ENCODE measurements around the gene PRKCH.

Gene PRKCH

DNA sequence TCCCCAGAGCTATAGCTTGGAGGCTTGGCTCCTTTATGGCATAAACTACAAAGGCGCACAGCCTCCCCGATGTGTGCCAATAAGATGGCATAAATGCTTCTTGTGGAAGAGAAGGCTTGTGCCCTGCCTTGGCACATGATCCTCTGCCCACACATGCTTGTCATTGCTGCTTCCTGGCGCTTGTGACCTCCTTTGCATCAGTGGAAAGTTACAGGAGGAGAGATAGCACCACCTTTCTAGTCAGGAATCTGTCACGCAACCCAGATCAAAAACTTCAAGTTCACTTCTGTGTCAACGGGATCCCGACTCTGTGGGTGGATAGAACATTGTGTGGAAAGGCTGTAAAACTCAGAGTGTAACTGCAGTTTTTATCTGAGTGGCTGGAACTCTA is 190.2 kb downstream of the PRKCH start:
- TF ChIP-seq, protein P1, sequence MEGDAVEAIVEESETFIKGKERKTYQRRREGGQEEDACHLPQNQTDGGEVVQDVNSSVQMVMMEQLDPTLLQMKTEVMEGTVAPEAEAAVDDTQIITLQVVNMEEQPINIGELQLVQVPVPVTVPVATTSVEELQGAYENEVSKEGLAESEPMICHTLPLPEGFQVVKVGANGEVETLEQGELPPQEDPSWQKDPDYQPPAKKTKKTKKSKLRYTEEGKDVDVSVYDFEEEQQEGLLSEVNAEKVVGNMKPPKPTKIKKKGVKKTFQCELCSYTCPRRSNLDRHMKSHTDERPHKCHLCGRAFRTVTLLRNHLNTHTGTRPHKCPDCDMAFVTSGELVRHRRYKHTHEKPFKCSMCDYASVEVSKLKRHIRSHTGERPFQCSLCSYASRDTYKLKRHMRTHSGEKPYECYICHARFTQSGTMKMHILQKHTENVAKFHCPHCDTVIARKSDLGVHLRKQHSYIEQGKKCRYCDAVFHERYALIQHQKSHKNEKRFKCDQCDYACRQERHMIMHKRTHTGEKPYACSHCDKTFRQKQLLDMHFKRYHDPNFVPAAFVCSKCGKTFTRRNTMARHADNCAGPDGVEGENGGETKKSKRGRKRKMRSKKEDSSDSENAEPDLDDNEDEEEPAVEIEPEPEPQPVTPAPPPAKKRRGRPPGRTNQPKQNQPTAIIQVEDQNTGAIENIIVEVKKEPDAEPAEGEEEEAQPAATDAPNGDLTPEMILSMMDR (conservative IDR thresholded peaks at IDR 0.05; ENCODE audit: low read length) = no peak
- no peak for TF ChIP-seq EZH2phosphoT487 (IDR thresholded peaks at IDR 0.05; ENCODE audit: borderline replicate concordance)
- H3K9ac ChIP-seq (ENCODE audit: low read depth, low read length, poor library complexity, severe bottlenecking) = no peak overlapping the region
- H3K4me1 ChIP-seq (ENCODE audit: insufficient read depth, low read length, poor library complexity, severe bottlenecking) = no peaks in the 10 kb centered on the region
- no peaks in the 10 kb centered on the region for H4K20me1 ChIP-seq (ENCODE audit: insufficient read depth, low read length, poor library complexity, severe bottlenecking)
- H3K4me3 ChIP-seq (ENCODE audit: low read length, poor library complexity, severe bottlenecking) = no peak overlapping the region
- H3K9me3 ChIP-seq (ENCODE audit: insufficient read depth, low read depth, low read length) = no peaks in the 10 kb centered on the region
- peaks cover 60% of the 10 kb centered on the region; the same call in 1 of the 2 replicates for H3K36me3 ChIP-seq (ENCODE audit: insufficient read depth, low read length)
- H3K4me2 ChIP-seq (ENCODE audit: low read depth, low read length, poor library complexity, severe bottlenecking) = no peak overlapping the region
- H2AFZ ChIP-seq (ENCODE audit: low read length) = no peak overlapping the region
- no peaks in the 10 kb centered on the region for H3K27me3 ChIP-seq (ENCODE audit: insufficient read depth, low read length, poor library complexity, severe bottlenecking)
- no peaks in the 10 kb centered on the region for H3K9me2 ChIP-seq (replicated peaks; ENCODE audit: low read depth, low read length)
- H3F3A ChIP-seq (ENCODE audit: low read depth) = no peaks in the 10 kb centered on the region
- H3K79me2 ChIP-seq (ENCODE audit: insufficient read depth, low read length) = no peaks in the 10 kb centered on the region

DNA sequence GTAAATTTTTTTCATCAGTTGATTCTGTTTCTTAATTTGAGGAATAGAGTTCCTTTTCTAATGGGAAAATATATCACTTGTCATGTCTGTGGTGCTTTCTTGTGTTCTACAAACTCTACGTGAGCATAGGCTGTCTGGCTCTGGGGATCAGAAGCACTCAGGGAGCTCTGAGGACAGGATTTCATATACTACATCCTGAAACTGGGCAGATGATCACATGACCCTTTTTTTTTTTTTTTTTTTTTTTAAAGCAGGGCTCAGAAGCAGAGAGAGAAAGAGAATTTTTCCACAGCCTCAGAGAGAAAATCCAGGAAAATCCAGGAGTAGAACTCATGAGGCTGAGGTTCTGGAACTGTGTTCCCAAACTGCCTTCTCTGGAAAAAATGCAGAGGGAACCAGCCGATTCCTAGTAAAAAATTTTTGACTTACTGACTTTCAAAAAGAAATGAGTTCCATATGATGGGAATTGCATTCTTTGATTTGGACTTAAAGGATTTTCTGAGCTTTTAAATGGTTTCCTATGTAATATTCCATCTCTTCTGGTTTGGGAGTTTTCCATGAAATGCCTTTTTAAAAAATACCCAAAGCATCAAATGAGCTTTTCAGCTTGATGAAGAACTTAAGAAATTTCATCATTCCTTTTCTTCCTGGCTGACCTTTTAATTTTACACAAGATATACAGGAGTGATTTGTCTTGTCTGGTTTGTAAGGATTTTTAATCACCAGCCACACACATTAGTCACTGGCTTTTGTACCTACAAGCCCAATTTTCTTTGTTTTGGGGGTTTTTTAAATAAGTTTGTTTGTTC is 190.9 kb downstream of the PRKCH start:
- H3K9me3 ChIP-seq (ENCODE audit: insufficient read depth, low read depth, low read length) = no peaks in the 10 kb centered on the region
- H3K79me2 ChIP-seq (ENCODE audit: insufficient read depth, low read length) = peaks cover 6% of the 10 kb centered on the region; the same call in 1 of the 2 replicates
- H3K4me1 ChIP-seq (ENCODE audit: insufficient read depth, low read length, poor library complexity, severe bottlenecking) = no peaks in the 10 kb centered on the region
- H3K36me3 ChIP-seq (ENCODE audit: insufficient read depth, low read length) = peaks cover 56% of the 10 kb centered on the region; the same call in 1 of the 2 replicates
- H4K20me1 ChIP-seq (ENCODE audit: insufficient read depth, low read length, poor library complexity, severe bottlenecking) = no peaks in the 10 kb centered on the region
- H3F3A ChIP-seq (ENCODE audit: low read depth) = no peaks in the 10 kb centered on the region
- no peaks in the 10 kb centered on the region for H3K9me2 ChIP-seq (replicated peaks; ENCODE audit: low read depth, low read length)
- H2AFZ ChIP-seq (ENCODE audit: low read length) = no peak overlapping the region
- TF ChIP-seq, protein P1 (conservative IDR thresholded peaks at IDR 0.05; ENCODE audit: low read length) = no peak
- TF ChIP-seq EZH2phosphoT487 (IDR thresholded peaks at IDR 0.05; ENCODE audit: borderline replicate concordance) = no peak
- H3K4me3 ChIP-seq (ENCODE audit: low read length, poor library complexity, severe bottlenecking) = no peak overlapping the region
- no peaks in the 10 kb centered on the region for H3K27me3 ChIP-seq (ENCODE audit: insufficient read depth, low read length, poor library complexity, severe bottlenecking)
- H3K4me2 ChIP-seq (ENCODE audit: low read depth, low read length, poor library complexity, severe bottlenecking) = no peak overlapping the region
- H3K9ac ChIP-seq (ENCODE audit: low read depth, low read length, poor library complexity, severe bottlenecking) = no peak overlapping the region

DNA sequence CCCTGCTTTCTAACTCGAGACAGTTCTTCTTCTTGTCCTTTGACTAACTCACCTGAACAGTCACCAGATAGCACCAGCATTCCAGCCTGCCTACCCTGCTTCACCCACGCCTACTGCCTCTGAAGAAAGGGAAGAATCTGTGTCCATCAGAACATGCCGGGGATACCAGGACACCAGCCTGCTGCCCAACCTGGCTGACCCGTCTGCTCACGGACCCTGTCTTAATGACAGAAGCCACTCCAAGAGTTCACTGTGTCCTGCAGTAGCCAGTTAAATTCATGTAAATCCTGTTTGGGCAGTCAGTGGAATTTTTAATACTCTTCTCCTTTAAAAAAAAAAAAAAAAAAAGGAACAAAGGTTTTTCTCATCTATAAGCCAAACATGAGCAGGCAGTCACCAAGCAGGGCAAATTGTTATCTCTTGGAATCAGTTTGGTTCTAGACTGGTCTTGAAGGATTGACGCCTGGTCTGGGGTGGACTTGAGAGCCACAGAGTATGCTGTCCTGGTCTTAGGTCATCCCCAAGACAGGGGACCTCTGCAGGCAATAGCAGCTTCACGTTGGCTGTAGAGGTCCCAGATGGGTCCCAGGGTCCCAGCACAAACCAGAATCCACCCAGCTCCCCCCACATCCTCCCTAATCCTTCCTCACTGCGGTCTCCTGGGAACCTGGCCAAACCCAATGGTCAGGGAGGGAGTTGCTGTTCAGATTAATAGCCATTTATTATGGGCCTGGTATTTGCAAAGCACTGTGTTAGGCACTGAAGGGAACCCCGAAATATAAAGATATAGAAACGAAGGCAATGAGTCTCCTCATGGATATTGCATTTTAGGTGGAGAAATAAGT is 192.8 kb downstream of the PRKCH start:
- Histone ChIP-seq H3K36me3 (ENCODE audit: insufficient read depth, low read length) (peaks cover 41% of the 10 kb centered on the region; the same call in 1 of the 2 replicates), H3K4me1 (ENCODE audit: insufficient read depth, low read length, poor library complexity, severe bottlenecking) (no peaks in the 10 kb centered on the region)

More for the DNA sequence above, 192.8 kb downstream of the PRKCH start:
- Histone ChIP-seq H3K79me2 (ENCODE audit: insufficient read depth, low read length) (peaks cover 9% of the 10 kb centered on the region; the same call in 1 of the 2 replicates), H3F3A (ENCODE audit: low read depth) (no peaks in the 10 kb centered on the region), H3K9ac (ENCODE audit: low read depth, low read length, poor library complexity, severe bottlenecking) (no peak overlapping the region), H4K20me1 (ENCODE audit: insufficient read depth, low read length, poor library complexity, severe bottlenecking) (no peaks in the 10 kb centered on the region), H3K4me2 (ENCODE audit: low read depth, low read length, poor library complexity, severe bottlenecking) (no peak overlapping the region), H3K9me3 (ENCODE audit: insufficient read depth, low read depth, low read length) (no peaks in the 10 kb centered on the region), H3K27me3 (ENCODE audit: insufficient read depth, low read length, poor library complexity, severe bottlenecking) (no peaks in the 10 kb centered on the region), H2AFZ (ENCODE audit: low read length) (no peak overlapping the region), H3K4me3 (ENCODE audit: low read length, poor library complexity, severe bottlenecking) (no peak overlapping the region), H3K9me2 (replicated peaks; ENCODE audit: low read depth, low read length) (no peaks in the 10 kb centered on the region)
- TF ChIP-seq, protein P1 (conservative IDR thresholded peaks at IDR 0.05; ENCODE audit: low read length) = no peak

Measured in Loucy (cell line).